Measurements from ENCODE around the gene MTMR12. TPM values are rescaled to one million over a fixed set of nuclear protein-coding genes. Genes with fewer than 3 reads are reported as not detected.

Gene MTMR12
- total RNA-seq, 1 experiment from 2014 or later = 16.0 TPM

DNA sequence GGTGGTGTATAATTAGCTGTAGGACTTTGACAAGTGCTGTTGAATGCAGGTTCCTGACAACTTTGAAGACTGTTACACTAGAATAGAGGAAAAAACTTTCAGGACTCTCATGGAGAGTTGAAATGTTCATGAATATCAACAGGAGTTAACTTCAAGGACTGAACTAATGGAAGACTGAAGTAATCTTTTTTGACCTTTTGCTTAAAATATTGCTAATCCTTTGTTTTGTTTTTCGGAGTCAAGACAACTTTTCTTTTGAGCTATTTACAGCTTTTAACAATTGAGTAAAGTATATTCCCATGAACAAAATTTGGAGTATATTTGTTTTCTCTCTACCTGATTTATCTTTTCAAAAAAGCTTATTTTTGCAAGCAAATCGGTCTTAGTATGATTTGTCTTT, 34.1 kb upstream of the MTMR12 start:
- Histone ChIP-seq H3K79me2 (ENCODE audit: low read length) (no peaks in the 10 kb centered on the region), H3F3A (ENCODE audit: low read length, unreplicated experiment) (no peaks in the 10 kb centered on the region), H3K4me2 (ENCODE audit: low read length) (no peak overlapping the region), H3K4me3 (ENCODE audit: low read length) (no peak overlapping the region), H3K27ac (ENCODE audit: low read length) (no peak overlapping the region), H3K9ac (ENCODE audit: low read length) (no peak overlapping the region), H3K9me2 (replicated peaks; ENCODE audit: low read length) (no peaks in the 10 kb centered on the region), H3K36me3 (ENCODE audit: low read depth, low read length) (no peaks in the 10 kb centered on the region; the same call in 1 of the 2 replicates), H3K27me3 (ENCODE audit: low read length) (no peaks in the 10 kb centered on the region), H2AFZ (ENCODE audit: low read length) (no peak overlapping the region), H3K4me1 (ENCODE audit: insufficient read depth, low read length) (no peaks in the 10 kb centered on the region), H4K20me1 (ENCODE audit: low read length) (no peaks in the 10 kb centered on the region), H3K9me3 (ENCODE audit: low read length) (peaks cover 9% of the 10 kb centered on the region)
- POLR2A ChIA-PET (ENCODE audit: unreplicated experiment) = no interaction called here
- TF ChIP-seq EZH2phosphoT487 (IDR thresholded peaks at IDR 0.05; ENCODE audit: borderline replicate concordance, low read length) (no peak), EZH2 (IDR thresholded peaks at IDR 0.05; ENCODE audit: low read length, unreplicated experiment) (no peak)
- TF ChIP-seq, protein P1, sequence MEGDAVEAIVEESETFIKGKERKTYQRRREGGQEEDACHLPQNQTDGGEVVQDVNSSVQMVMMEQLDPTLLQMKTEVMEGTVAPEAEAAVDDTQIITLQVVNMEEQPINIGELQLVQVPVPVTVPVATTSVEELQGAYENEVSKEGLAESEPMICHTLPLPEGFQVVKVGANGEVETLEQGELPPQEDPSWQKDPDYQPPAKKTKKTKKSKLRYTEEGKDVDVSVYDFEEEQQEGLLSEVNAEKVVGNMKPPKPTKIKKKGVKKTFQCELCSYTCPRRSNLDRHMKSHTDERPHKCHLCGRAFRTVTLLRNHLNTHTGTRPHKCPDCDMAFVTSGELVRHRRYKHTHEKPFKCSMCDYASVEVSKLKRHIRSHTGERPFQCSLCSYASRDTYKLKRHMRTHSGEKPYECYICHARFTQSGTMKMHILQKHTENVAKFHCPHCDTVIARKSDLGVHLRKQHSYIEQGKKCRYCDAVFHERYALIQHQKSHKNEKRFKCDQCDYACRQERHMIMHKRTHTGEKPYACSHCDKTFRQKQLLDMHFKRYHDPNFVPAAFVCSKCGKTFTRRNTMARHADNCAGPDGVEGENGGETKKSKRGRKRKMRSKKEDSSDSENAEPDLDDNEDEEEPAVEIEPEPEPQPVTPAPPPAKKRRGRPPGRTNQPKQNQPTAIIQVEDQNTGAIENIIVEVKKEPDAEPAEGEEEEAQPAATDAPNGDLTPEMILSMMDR (conservative IDR thresholded peaks at IDR 0.05; ENCODE audit: low read depth, low read length) = no peak
- intact Hi-C loops (cut with micrococcal nuclease) = no loop called here
- ATAC-seq (no peak), DNase-seq (peak; percentile 18)
- CTCF ChIA-PET = no interaction called here
- no TSS peak for BruUV-seq (replicated peaks)

DNA sequence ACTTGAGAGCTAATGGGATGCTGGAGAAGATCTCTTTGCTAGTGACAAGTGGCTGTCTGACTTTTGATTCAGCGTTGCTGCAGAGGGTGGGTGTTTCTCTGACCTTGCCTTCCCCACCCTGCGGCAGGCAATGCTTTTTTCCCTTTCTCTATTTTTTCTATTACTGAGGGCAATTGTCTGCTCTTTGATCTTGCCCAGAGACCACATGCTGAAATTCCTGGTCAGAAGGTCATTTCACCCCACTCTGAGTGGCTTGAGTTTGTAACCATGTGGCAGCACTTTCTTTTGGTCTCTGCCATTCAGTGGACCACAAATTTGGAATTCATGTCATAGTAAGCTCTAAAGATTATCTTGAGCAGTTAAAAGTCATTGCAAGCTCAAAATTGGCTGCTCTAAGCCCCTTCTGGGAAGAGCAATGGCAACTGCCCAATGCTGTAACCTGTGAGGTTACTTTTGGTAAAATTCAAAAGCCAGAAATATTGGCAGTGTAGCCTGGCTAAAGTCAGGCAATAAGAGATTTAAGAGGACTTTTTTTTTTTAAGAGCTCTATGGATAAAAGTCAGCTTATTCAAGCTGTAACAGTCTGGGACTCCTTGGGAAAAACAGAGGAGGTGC, 30.4 kb upstream of the MTMR12 start:
- Histone ChIP-seq H3K79me2 (ENCODE audit: low read length) (no peaks in the 10 kb centered on the region), H3F3A (ENCODE audit: low read length, unreplicated experiment) (no peaks in the 10 kb centered on the region), H3K9ac (ENCODE audit: low read length) (no peak overlapping the region), H4K20me1 (ENCODE audit: low read length) (no peaks in the 10 kb centered on the region), H3K27ac (ENCODE audit: low read length) (no peak overlapping the region), H3K36me3 (ENCODE audit: low read depth, low read length) (no peaks in the 10 kb centered on the region), H2AFZ (ENCODE audit: low read length) (no peak overlapping the region), H3K27me3 (ENCODE audit: low read length) (no peaks in the 10 kb centered on the region), H3K9me3 (ENCODE audit: low read length) (peaks cover 32% of the 10 kb centered on the region), H3K4me3 (ENCODE audit: low read length) (no peak overlapping the region), H3K4me1 (ENCODE audit: insufficient read depth, low read length) (no peaks in the 10 kb centered on the region), H3K4me2 (ENCODE audit: low read length) (no peak overlapping the region), H3K9me2 (replicated peaks; ENCODE audit: low read length) (no peaks in the 10 kb centered on the region)
- DNase-seq = no peak
- intact Hi-C loops (cut with micrococcal nuclease) = no loop called here
- ChIA-PET CTCF (interaction anchor here (0.6 kb wide), 1 partner anchor 212 kb away, joined by 3 read pairs; no protein-coding TSS in a partner anchor), POLR2A (ENCODE audit: unreplicated experiment) (interaction anchor here (0.5 kb wide), 1 partner anchor 1126 kb away, joined by 3 read pairs; no protein-coding TSS in a partner anchor)
- TF ChIP-seq EZH2phosphoT487 (IDR thresholded peaks at IDR 0.05; ENCODE audit: borderline replicate concordance, low read length) (no peak), EZH2 (IDR thresholded peaks at IDR 0.05; ENCODE audit: low read length, unreplicated experiment) (no peak)
- TF ChIP-seq, protein P1 (conservative IDR thresholded peaks at IDR 0.05; ENCODE audit: low read depth, low read length) = no peak
- ATAC-seq = no peak
- no TSS peak for BruUV-seq (replicated peaks)

DNA sequence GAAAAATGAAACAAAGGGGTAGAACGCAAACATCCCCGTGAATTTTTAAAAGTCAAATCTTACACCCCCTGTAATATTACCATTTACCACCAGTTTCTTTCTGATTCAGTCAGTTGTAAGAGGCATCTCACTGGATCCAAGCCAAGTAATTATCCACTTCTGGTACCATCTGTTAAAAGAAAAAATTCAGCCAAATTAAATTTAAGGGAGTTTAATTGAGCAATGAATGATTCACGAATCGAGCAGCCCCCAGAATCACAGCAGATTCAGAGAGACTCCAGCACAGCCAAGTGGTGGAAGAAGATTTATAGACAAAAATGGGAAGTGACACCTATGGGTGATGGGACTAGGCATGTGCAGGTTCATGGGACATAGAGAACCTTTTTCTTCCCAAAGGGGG, 29.9 kb upstream of the MTMR12 start:
- Histone ChIP-seq H3K4me3 (ENCODE audit: low read length) (no peak overlapping the region), H3K27me3 (ENCODE audit: low read length) (no peaks in the 10 kb centered on the region), H3K4me2 (ENCODE audit: low read length) (no peak overlapping the region), H3K27ac (ENCODE audit: low read length) (no peak overlapping the region), H2AFZ (ENCODE audit: low read length) (no peak overlapping the region), H3K9me2 (replicated peaks; ENCODE audit: low read length) (no peaks in the 10 kb centered on the region), H3K9me3 (ENCODE audit: low read length) (peaks cover 36% of the 10 kb centered on the region), H3K9ac (ENCODE audit: low read length) (no peak overlapping the region), H3F3A (ENCODE audit: low read length, unreplicated experiment) (no peaks in the 10 kb centered on the region), H3K36me3 (ENCODE audit: low read depth, low read length) (no peaks in the 10 kb centered on the region), H4K20me1 (ENCODE audit: low read length) (no peaks in the 10 kb centered on the region), H3K79me2 (ENCODE audit: low read length) (no peaks in the 10 kb centered on the region), H3K4me1 (ENCODE audit: insufficient read depth, low read length) (no peaks in the 10 kb centered on the region)
- ChIA-PET CTCF (no interaction called here), POLR2A (ENCODE audit: unreplicated experiment) (interaction anchor here (0.5 kb wide), 1 partner anchor 1127 kb away, joined by 3 read pairs; no protein-coding TSS in a partner anchor)
- ATAC-seq (no peak), DNase-seq (no peak)
- no TSS peak for BruUV-seq (replicated peaks)
- intact Hi-C loops (cut with micrococcal nuclease) = no loop called here
- TF ChIP-seq, protein P1 (conservative IDR thresholded peaks at IDR 0.05; ENCODE audit: low read depth, low read length) = no peak
- TF ChIP-seq EZH2phosphoT487 (IDR thresholded peaks at IDR 0.05; ENCODE audit: borderline replicate concordance, low read length) (no peak), EZH2 (IDR thresholded peaks at IDR 0.05; ENCODE audit: low read length, unreplicated experiment) (no peak)

Measured in PC-3 (cell line).